Measurements from ENCODE around the gene ZNF629.
"Not testable (repeated sequence)": the region's sequence is repeated elsewhere in the genome, so short reads cannot be mapped to it uniquely, and the experiment has no call there.

The ZNF629 gene

DNA sequence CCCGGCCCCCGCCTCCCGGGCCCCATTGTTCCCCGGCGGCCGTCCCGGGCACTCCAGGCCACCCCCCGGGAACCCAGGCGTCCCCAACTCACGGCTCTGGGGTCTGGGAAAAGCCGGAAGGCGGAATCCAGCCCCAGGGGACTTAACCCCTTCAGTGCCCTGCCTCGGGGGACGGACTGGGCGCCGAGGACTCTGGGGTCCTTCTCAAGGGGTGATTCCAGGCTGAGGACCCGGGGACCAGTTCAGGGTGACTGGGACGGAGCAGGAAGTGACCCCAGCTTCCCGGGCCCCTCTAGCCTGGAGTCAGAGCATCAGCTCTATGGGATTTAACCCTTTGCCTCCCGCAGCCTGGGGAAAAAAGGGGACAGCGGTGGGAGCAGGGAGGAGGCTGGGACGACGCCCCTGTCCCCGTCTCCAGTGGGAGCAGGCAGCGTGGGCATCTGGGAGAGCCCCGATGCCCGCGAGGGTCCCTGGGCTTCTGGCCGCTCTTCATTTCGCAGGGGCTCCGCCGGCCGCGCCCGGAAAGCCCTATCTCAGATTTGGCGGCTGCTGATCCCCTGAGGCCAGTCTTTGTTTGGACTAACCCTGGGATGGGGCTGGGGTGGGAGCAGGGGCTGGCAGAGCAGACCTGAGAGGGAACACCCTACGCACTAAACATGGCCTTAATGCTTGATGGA lies at the start of gene ZNF629:
Gene ZNF629 (minus strand): TSS at position 270 of the 677 bp plus-strand sequence. CDS start 2,723 bp downstream, outside the sequence.
- H2AFZ ChIP-seq (ENCODE audit: low read length, unreplicated experiment), result peak within 1 kb of the TSS; percentile 89
- H3K4me1 ChIP-seq (ENCODE audit: control insufficient read depth, insufficient read depth, low read length, unreplicated experiment), result peaks cover 13% of the 10 kb centered on the region
- H3K4me3 ChIP-seq (ENCODE audit: low read depth, low read length), result peak within 1 kb of the TSS; percentile 87
- peaks cover 6% of the 10 kb centered on the region; the same call in 1 of the 2 replicates for H3K36me3 ChIP-seq (ENCODE audit: insufficient read depth, low read length)
- H3K27ac ChIP-seq (ENCODE audit: low read depth, low read length), result peak within 1 kb of the TSS; percentile 67
- H3K27me3 ChIP-seq (ENCODE audit: insufficient read depth, low read length), result no peaks in the 10 kb centered on the region
- H3K79me2 ChIP-seq (ENCODE audit: control insufficient read depth, insufficient read depth, low read length, unreplicated experiment), result peaks cover 30% of the 10 kb centered on the region

DNA sequence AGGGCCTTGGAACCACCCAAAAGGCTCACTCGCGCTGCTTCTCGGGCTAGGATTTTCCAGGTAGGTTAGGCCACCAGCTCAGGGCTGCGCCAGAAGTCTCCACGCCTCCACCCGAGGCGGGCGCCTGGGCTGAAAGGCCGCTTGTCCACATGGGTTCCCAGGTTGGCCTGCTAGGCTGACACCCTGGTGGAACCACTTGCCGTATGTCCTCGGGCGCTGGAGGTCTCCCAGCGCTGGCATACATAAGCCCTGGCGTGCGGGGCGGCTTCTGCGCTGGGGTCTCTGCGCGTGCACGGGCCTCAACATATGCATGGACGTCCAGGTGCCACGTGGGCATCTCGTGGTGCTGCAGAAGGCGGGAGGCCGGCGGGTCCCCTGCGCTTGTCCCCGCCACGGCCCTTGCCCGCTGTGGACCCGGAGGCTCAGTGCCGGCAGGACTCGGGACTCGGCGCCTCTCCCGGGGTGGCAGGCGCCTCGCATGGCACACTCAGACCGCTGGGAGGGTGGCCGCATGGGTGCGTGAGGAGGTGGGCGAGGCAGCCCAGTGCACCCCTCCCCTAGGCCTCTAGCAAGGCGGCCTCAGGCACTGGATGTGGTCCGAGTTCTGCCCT lies 47.2 kb upstream of the ZNF629 start:
- Histone ChIP-seq H2AFZ (ENCODE audit: low read length, unreplicated experiment) (no peak overlapping the region), H3K4me3 (ENCODE audit: low read depth, low read length) (no peak overlapping the region), H3K36me3 (ENCODE audit: insufficient read depth, low read length) (no peaks in the 10 kb centered on the region), H3K4me1 (ENCODE audit: control insufficient read depth, insufficient read depth, low read length, unreplicated experiment) (no peaks in the 10 kb centered on the region), H3K79me2 (ENCODE audit: control insufficient read depth, insufficient read depth, low read length, unreplicated experiment) (no peaks in the 10 kb centered on the region), H3K27me3 (ENCODE audit: insufficient read depth, low read length) (peaks cover 3% of the 10 kb centered on the region; the same call in 1 of the 2 replicates), H3K27ac (ENCODE audit: low read depth, low read length) (no peak overlapping the region)

DNA sequence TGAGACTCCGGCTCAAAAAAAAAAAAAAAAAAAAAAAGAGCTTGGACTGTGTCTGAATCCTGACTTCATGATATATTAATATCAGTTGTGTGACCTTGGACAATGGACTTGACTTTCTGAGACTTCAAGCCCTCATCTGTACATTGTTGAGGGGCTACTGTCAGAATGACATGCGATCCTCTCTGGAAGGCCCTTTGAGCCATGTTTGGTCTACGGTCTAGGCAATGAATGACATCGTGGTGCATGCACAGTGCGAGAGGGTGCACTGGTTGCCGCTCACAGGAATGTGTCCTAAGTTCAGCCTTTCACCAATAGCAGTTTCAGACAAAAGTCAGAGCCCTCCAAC lies 43.0 kb upstream of the ZNF629 start:
- Histone ChIP-seq H2AFZ (ENCODE audit: low read length, unreplicated experiment) (no peak overlapping the region), H3K4me3 (ENCODE audit: low read depth, low read length) (no peak overlapping the region), H3K4me1 (ENCODE audit: control insufficient read depth, insufficient read depth, low read length, unreplicated experiment) (no peaks in the 10 kb centered on the region), H3K27me3 (ENCODE audit: insufficient read depth, low read length) (peaks cover 16% of the 10 kb centered on the region; the same call in 1 of the 2 replicates), H3K79me2 (ENCODE audit: control insufficient read depth, insufficient read depth, low read length, unreplicated experiment) (no peaks in the 10 kb centered on the region), H3K36me3 (ENCODE audit: insufficient read depth, low read length) (no peaks in the 10 kb centered on the region), H3K27ac (ENCODE audit: low read depth, low read length) (no peak overlapping the region)

DNA sequence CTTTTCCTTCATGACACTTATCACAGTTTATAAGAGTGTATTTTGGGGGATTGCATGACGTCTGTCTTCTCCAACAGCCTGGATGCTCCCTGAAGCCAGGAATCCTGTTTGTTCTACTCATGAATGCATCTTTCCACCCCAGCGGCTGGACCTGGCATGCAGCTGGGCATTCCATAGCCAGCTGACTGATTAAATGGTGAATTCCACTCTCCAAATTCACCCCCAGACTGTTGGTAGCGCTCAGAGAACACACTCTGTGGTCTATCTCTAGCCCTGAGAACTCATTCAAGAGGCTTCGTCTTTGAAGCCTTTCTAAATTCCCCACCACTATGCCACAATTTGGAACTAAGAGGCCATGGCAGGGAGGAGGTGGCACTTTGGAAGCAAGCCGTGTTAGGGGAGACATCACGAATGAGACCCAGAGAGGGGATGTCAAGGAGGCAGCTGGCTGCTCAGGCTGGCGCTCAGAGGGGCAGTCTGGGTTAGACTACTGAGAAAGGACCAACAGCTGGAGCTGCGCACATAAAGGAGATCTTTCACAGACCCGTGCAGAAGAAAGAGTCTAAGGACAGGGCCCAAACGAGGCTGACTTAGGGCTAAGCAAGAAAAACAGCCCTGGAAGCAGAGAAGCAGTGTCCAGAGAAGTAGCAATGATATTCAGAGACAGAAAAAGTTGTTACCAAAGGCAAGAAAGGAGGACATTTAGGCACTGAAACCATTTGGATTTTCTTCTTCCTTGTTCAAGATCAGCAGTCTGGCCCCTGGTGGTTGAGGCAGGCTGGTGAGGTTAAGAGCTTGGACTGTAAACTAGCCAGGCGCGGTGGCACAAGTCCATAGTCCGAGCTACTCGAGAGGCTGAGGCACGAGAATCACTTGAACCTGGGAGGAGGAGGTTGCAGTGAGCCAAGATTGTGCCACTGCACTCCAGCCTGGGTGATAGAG lies 42.4 kb upstream of the ZNF629 start:
- peaks cover 16% of the 10 kb centered on the region; the same call in 1 of the 2 replicates for H3K27me3 ChIP-seq (ENCODE audit: insufficient read depth, low read length)
- no peak overlapping the region for H3K27ac ChIP-seq (ENCODE audit: low read depth, low read length)
- no peak overlapping the region for H2AFZ ChIP-seq (ENCODE audit: low read length, unreplicated experiment)
- no peaks in the 10 kb centered on the region for H3K4me1 ChIP-seq (ENCODE audit: control insufficient read depth, insufficient read depth, low read length, unreplicated experiment)
- H3K4me3 ChIP-seq (ENCODE audit: low read depth, low read length), result no peak overlapping the region
- no peaks in the 10 kb centered on the region for H3K36me3 ChIP-seq (ENCODE audit: insufficient read depth, low read length)
- H3K79me2 ChIP-seq (ENCODE audit: control insufficient read depth, insufficient read depth, low read length, unreplicated experiment), result no peaks in the 10 kb centered on the region

DNA sequence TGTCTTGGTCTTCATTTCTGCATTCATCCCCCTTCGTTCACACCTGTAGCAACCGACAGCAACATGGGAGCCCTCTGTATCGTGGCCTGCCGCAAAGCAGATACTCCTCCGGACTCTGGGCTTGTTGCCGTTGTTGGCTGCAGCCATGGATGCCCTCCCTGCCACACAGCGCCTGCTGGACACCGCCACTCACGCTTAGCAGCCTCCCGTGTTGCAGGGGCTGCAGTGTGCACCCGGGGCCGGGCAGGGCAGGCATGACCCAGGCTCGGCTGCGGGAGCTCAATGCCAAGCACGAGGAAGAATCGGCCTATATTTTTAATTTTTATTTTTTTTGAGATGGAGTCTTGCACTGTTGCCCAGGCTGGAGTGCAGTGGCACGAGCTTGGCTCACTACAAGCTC lies 34.9 kb upstream of the ZNF629 start:
- H3K27me3 ChIP-seq (ENCODE audit: insufficient read depth, low read length), result no peaks in the 10 kb centered on the region
- H2AFZ ChIP-seq (ENCODE audit: low read length, unreplicated experiment), result no peak overlapping the region
- no peak overlapping the region for H3K27ac ChIP-seq (ENCODE audit: low read depth, low read length)
- H3K4me3 ChIP-seq (ENCODE audit: low read depth, low read length), result no peak overlapping the region
- no peaks in the 10 kb centered on the region for H3K79me2 ChIP-seq (ENCODE audit: control insufficient read depth, insufficient read depth, low read length, unreplicated experiment)
- no peaks in the 10 kb centered on the region for H3K4me1 ChIP-seq (ENCODE audit: control insufficient read depth, insufficient read depth, low read length, unreplicated experiment)
- H3K36me3 ChIP-seq (ENCODE audit: insufficient read depth, low read length), result no peaks in the 10 kb centered on the region

DNA sequence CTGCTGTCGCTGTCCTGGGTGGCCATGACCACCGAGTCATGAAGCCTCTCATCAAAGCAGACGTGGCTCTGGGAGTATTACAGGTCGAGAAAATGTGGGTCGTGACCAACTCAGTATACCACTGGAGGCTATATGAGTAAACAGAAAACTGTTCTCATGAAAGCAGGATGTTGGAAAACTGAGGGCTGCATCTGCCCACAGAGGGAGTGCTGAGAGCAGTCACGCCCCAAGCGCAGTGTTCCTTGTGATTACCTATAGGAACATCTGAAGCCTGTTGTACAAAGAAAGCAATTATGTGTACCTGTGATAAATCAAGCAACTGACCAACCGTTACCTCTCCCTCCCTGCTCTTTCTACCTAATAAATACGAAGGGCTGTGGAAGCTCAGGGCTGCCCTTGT lies 34.4 kb upstream of the ZNF629 start:
- H3K4me1 ChIP-seq (ENCODE audit: control insufficient read depth, insufficient read depth, low read length, unreplicated experiment); H3K27ac ChIP-seq (ENCODE audit: low read depth, low read length); H3K36me3 ChIP-seq (ENCODE audit: insufficient read depth, low read length); H3K79me2 ChIP-seq (ENCODE audit: control insufficient read depth, insufficient read depth, low read length, unreplicated experiment); H3K27me3 ChIP-seq (ENCODE audit: insufficient read depth, low read length); H2AFZ ChIP-seq (ENCODE audit: low read length, unreplicated experiment); H3K4me3 ChIP-seq (ENCODE audit: low read depth, low read length): not testable (repeated sequence)

DNA sequence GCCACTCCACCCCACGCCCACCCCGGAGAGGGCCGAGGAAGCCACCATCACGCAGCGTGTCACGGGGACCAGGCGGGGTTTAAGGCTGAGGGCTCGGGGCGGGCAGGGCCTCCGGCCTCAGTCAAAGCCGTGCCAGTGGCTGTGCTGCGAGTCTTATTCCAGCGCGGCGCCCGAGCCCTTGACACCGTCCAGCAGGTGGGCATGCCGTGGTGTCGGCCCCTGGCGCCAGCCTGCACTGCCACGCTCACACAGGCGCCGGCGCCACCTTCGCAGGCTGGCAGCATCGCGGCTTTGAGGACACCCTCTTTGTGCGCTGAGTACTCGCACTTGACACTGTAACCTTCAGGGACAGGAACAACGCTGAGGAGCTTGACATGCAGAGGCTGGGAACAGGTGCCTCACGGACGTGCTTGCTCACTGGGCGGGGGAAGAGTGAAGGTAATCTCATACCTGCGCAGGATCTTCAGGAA lies 34.0 kb upstream of the ZNF629 start:
- Histone ChIP-seq H3K36me3 (ENCODE audit: insufficient read depth, low read length) (no peaks in the 10 kb centered on the region), H2AFZ (ENCODE audit: low read length, unreplicated experiment) (no peak overlapping the region), H3K27me3 (ENCODE audit: insufficient read depth, low read length) (no peaks in the 10 kb centered on the region)

DNA sequence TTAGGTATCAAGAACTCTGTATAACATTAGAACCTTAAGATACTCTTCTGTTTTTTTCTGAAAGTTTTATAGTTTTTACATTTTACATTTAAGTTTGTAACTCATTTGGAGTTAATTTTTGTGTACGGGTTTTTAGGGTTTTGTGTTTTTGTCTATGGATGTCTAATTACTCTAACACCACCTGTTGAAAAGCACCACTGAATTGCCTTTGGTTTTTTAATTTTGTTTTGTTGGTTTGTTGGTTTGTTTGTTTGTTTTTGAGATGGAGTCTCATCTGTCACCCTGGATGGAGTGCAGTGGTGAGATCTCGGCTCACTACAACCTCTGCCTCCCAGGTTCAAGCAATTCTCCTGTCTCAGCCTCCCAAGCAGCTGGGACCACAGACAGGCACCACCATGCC lies 29.8 kb upstream of the ZNF629 start:
- Histone ChIP-seq H3K79me2 (ENCODE audit: control insufficient read depth, insufficient read depth, low read length, unreplicated experiment) (no peaks in the 10 kb centered on the region), H3K4me3 (ENCODE audit: low read depth, low read length) (no peak overlapping the region), H3K27ac (ENCODE audit: low read depth, low read length) (no peak overlapping the region), H3K4me1 (ENCODE audit: control insufficient read depth, insufficient read depth, low read length, unreplicated experiment) (peaks cover 4% of the 10 kb centered on the region), H2AFZ (ENCODE audit: low read length, unreplicated experiment) (no peak overlapping the region), H3K36me3 (ENCODE audit: insufficient read depth, low read length) (no peaks in the 10 kb centered on the region), H3K27me3 (ENCODE audit: insufficient read depth, low read length) (no peaks in the 10 kb centered on the region)

More for the DNA sequence above, 34.0 kb upstream of the ZNF629 start:
- Histone ChIP-seq H3K79me2 (ENCODE audit: control insufficient read depth, insufficient read depth, low read length, unreplicated experiment) (no peaks in the 10 kb centered on the region), H3K27ac (ENCODE audit: low read depth, low read length) (no peak overlapping the region), H3K4me3 (ENCODE audit: low read depth, low read length) (no peak overlapping the region), H3K4me1 (ENCODE audit: control insufficient read depth, insufficient read depth, low read length, unreplicated experiment) (no peaks in the 10 kb centered on the region)

DNA sequence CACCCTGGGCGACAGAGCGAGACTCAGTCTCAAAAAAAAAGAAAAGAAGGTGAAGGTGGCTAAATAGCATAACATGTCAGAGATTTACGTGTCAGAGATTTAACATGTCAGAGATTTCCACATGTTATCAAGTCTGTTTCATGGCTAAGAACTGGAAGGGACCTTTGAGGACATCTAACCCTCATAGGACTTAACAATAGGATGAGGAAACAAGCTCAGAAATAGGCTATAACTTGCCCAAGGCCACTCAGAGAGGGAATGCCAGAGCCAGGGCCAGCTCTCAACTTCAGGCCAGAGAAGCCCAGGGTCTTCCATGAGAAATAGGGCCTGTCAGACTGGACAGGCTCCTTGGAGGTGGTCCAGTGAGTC lies 26.8 kb upstream of the ZNF629 start:
- peaks cover 4% of the 10 kb centered on the region for H3K4me1 ChIP-seq (ENCODE audit: control insufficient read depth, insufficient read depth, low read length, unreplicated experiment)
- H2AFZ ChIP-seq (ENCODE audit: low read length, unreplicated experiment), result peak overlapping the region; percentile 26
- peak overlapping the region; percentile 76 for H3K4me3 ChIP-seq (ENCODE audit: low read depth, low read length)
- no peak overlapping the region for H3K27ac ChIP-seq (ENCODE audit: low read depth, low read length)
- H3K36me3 ChIP-seq (ENCODE audit: insufficient read depth, low read length), result no peaks in the 10 kb centered on the region
- H3K27me3 ChIP-seq (ENCODE audit: insufficient read depth, low read length), result no peaks in the 10 kb centered on the region
- H3K79me2 ChIP-seq (ENCODE audit: control insufficient read depth, insufficient read depth, low read length, unreplicated experiment), result no peaks in the 10 kb centered on the region

DNA sequence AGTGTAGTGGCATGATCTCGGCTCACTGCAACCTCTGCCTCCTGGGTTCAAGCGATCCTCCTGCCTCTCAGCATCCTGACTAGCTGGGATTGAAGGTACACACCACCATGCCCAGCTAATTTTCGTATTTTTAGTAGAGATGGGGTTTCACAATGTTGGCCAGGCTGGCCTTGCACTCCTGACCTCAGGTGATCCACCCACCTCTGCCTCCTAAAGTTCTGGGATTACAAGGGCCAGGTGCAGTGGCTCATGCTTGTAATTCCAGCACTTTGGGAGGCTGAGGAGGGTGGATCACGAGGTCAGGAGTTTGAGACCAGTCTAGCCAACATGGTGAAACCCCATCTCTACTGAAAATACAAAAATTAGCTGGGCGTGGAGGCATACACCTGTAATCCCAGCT lies 22.7 kb upstream of the ZNF629 start:
- not testable (repeated sequence) for H3K27ac ChIP-seq (ENCODE audit: low read depth, low read length); H3K36me3 ChIP-seq (ENCODE audit: insufficient read depth, low read length); H2AFZ ChIP-seq (ENCODE audit: low read length, unreplicated experiment); H3K4me1 ChIP-seq (ENCODE audit: control insufficient read depth, insufficient read depth, low read length, unreplicated experiment); H3K4me3 ChIP-seq (ENCODE audit: low read depth, low read length); H3K27me3 ChIP-seq (ENCODE audit: insufficient read depth, low read length); H3K79me2 ChIP-seq (ENCODE audit: control insufficient read depth, insufficient read depth, low read length, unreplicated experiment)
